Lung microvascular endothelial cell (primary cell): ENCODE results near the gene SCNN1B. TPM values are rescaled to one million over a fixed set of nuclear protein-coding genes. Genes with fewer than 3 reads are reported as not detected.

Source experiments
- DNase-seq, 2 donors: peaks; one replicate each; pipeline versions ENCODE4 v3.0.0 to v3.0.0-alpha.2; 2010; ENCODE audit warnings: low read depth in 2 of 2
- total RNA-seq: library from RNA; depleted of rRNA; stranded (reverse); fragments of >200 nt; gene quantifications from 2 replicates; pipeline ENCODE4 v1.2.1, GENCODE V29; 2014

Gene SCNN1B
- total RNA-seq, 1 donor from 2014 or later, result 18.8 TPM

DNA sequence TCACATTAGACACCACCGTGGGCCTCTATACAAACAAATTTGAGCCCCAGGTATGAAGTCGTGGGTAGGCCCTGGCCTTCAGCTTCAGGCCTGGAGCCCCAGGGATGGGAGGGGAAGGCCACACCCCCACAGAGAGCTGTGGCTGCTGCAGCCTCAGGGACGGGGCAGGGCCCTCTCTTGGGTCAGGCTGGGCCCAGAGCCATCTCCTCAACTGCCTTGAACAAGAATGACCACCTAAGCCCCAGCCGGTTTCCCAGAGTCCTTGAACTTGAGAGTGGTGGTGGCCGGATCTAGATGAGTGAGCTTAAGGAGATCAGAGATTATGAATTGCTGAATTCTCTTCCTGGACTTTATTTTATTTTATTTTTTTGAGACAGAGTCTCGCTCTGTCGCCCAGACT is 18.6 kb downstream of the SCNN1B start:
- no peak for DNase-seq

DNA sequence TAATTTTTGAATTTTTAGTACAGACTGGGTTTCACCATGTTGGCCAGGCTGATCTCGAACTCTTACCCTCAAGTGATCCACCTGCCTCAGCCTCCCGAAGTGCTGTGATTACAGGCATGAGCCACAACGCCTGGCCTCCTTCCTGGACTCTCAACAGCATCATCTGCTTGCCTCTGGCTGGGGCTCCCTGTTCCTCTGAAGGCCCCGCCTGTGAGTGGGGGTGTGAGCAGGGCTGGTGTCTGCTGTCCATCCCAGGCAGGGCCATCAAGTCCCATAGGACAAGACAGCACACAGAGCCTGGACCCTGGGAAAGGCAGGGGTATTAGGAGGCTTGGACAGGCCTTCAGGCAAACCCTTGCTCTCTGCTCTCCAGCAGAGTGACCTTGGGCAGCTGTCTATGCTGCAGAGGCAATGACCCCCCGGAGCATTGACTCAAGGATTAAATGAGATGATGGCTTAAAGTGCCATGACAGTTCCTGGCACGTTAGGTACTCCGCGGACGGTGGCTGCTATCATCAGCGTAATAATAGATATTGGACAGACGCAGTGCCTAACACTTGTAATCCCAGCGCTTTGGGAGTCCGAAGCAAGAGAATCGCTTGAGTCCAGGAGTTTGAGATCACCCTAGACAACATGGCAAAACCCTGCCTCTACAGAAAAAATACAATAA is 19.2 kb downstream of the SCNN1B start:
- DNase-seq, result no peak

DNA sequence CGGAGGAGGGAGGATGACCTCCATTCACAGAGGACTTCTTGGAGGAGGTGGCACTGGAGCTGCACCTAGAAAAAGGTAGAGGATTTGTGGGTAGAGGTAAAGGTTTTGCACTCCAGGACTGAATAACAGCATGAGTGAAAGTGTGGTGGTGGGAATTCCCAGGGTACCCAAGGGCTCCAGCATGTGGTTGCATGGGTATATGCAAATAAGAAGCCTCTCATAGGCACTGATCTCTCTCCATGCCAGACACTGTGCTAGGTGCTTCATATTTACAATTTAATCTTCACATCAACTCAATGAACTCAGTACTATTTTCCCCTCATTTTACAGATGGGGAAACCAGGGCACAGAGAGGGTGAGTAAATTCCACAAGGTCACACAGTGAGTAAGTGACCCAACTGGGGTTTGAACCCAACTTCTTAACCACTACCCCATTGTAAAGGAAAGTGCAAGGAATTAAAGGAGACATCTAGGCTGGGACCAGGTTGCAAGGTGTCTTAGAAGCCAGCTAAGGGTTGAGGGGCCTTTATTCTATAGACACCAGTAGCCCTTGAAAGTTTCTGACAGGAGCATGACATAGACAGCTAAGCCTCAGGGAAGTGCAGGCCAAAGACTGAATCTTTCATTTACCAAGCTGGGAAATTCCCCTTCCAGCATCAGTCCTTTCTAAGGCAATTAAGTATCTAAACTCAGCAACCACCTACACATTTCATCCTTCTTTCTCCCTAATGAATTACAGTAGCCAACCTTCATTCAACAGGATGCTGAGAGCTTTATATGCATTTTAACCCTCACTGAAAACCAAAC is 21.3 kb downstream of the SCNN1B start:
- no peak for DNase-seq

DNA sequence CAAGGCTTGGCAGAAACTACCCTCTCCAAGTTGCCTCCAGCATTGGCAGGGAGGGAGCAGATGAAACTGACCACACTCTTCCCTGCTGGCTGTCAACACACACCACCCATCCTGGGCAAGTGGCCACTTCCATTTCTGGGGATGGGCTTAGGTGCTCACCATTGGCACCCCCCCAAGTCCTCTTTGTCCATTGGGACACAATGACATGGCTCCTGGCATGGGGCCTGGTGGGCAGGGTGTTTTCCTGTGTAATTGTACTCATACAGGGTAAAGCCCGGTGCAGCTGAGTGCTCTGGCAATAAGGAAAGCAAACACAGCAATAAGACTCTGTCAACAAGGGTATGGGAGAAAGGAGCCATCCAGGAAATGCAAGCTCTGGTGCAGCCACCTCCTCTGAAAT is 22.6 kb downstream of the SCNN1B start:
- DNase-seq, result peak in 1 of 2 donors; percentile 52

DNA sequence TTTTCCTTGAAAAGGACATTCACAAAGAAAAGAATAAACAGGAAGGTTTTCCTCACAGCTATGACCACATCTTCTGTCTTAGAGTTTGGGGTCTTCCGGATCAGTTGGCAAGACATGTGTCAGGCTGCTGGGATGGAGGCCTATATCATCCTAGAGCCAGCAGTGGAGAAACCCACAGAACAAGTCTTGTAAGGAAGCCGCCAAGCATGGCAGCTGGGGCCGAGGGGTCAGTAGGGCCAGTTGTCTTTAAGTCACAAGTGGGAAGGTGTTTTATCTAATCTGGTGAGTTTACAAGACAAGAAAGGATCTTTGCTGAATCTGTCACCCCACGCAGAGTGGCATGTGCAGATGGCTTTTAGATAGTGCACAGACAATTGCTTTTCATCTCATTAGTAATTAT is 25.7 kb downstream of the SCNN1B start:
- no peak for DNase-seq

DNA sequence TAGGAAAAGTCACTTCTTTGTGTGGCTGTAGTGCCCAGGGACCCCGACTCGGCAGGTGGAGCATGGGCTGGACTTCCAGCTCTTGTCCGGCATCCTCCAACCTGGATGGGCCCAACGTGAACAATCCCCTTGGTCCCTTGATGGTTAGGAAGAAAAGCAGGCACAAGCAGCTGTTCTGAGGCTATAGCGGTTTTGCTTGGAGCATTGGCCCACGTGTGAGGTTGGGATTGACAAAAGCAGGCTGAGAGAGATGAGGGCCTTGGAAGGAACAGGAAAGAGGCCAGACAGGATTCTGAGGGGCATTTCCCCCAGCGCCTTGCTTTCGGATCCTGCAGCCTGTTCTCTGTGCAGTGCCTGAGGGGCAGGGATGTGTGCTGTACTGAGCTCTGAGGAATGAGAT is 28.1 kb downstream of the SCNN1B start:
- no peak for DNase-seq

DNA sequence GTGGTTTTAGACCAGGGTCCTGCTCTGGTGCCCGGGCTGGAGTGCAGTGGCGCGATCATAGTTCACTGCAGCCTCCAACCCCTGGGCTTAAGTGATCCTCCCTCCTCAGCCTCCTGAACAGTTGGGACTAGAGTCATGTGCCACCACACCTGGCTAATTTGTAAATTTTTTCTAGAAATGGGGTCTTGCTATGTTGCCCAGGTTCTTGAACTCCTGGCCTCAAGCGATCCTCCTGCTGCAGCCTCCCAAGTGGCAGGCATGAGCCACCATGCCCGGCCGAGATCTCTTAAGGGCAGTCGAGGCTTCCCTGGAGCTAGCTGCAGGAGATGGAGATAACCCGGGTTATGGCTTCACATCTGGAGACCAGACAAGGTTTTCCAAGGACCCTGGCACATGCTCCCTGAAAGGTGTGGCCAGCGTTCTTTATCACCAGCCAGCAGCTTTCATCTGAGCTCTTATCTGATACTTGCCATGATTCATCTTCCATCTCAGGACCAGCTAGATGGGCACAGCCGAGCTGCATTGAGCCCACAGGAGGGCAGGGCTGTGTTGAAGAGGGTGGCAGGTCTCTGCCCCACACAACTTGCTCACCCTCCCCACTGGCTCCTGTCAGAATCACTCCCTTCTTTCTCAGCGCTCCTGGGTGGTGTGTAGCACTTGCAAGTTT is 28.6 kb downstream of the SCNN1B start:
- DNase-seq, result no peak

DNA sequence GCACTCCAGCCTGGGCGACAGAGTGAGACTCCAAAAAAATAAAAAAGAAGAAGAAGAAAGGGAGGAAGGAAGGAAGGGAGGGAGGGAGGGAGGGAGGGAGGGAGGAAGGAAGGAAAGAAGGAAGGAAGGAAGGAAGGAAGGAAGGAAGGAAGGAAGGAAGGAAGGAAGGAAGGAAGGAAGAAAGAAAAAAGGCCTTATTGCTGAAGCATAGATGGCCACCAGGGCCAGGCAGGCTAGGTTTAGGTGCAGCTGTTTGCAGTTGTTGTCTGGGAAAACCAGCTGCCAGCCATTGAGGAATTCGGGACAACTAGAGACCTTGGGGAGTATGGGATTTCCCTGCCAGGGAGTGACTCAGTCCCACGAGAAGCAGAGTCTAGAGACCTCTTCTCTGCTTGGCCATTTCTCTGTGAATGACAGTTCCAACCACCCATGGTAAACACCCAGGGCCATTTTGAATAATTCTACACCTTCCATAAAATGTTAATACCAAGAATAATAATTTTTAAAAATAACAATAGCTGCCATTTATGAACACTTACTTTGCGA is 31.0 kb downstream of the SCNN1B start:
- DNase-seq, result no peak

DNA sequence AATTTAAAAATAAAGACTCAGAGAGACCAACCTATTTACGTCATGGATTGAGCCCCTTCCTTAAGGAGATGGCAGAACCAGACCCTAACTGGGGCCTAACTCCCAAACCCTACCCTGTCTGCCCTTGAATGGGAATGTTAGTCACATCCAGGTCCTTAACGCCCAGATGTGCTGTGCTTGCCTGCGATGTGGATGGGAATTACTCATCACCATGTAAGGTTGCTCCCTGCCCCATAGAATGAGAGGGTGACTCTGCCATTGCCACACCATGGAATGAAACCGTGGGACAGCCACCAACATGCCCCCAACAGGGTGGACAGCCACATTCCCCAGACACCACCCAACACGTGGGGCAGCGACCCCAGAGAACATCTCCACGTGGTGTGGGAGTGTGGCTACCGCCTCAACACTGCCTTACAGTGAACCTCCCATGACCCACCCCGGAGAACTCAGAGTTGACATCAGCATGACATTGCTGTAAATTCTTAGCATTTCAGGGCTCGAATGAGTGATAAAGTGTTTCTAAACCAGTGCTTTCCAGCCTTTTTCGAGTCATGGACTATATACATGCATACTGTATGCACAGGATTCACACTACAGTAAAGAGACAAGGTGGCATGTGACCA is 31.8 kb downstream of the SCNN1B start:
- no peak for DNase-seq

DNA sequence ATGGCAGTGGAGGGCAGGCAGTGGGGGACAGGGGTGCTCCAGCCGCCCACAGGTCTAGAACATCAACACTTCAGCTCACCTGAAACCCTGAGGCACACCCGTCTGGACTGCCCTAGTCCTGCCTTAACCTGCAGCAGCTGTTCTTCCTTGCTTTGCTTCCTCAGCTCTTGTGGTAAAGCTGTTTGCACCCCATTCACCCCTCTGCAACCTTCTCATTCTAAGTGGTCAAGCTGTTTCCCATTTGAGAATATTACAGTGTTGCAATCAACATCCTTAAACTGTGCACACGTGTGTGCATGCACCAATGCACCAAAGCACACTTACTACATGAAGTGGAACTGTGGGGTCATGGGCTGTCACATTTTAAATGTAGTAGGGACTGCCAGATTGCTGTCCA is 32.4 kb downstream of the SCNN1B start:
- DNase-seq, result no peak

DNA sequence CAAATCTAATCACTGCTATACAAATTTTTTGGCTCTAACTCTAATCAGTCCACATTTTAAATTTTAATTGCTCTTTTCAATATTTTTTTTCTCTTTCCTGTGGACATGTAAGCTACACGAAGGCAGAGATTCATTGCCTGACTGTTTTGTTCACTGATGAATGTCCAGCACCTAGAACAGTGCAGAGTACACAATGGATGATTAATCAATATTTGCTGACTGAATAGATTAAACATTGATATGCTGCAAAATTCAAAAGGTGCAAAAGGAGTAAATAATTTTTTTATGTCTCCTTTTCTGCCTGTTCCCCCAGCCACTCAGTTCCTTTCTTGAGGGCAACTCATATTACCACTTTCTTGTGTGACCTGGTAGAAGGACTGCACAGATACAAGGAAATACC is 32.8 kb downstream of the SCNN1B start:
- no peak for DNase-seq

DNA sequence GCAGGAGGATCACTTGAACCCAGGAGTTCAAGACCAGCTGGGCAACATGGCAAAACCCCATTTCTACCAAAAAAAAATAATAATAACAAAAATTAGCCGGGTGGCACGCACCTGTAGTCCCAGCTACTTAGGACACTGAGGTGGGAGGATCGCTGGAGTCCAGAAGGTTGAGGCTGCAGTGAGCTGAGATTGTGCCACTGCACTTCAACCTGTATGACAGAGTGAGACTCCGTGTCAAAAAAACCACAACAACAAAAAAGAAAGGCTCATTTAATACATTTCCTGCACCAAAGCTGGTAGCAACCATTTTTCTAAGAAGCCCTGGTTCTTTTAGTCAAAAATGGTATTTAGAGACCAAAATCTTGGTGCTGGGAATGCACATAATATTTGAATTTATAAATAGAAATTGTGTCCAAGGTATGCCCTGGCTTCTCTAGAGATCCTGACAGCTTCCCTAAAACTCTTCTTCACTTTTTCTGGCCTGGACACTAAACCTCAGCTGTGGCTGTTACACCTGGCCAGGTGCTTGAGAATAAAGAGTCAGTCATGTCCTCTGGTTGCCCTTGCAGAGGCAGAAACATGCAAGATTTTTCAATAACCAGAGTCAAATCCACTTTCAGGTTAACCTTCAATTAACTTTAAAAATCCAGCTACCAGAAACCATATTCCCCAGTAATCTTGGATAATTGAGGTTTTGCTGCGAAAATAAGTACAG is 35.9 kb downstream of the SCNN1B start:
- no peak for DNase-seq

DNA sequence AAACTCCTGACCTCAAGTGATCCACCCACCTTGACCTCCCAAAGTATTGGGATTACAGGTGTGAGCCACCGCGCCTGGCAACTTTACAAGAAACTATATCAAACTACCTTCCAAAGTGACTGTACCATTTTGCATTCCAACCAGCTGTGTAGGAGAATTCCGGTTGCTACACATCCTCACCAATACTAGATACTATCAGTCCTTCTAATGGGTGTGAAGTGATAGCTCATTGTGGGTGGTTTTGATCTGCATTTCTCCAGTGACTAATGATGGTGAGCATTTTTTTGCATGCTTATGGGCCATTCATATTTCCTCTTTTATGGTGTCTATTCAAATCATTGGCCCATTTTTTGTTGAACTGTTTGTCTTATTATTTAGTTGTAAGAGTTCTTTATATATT is 37.7 kb downstream of the SCNN1B start:
- DNase-seq, result no peak

DNA sequence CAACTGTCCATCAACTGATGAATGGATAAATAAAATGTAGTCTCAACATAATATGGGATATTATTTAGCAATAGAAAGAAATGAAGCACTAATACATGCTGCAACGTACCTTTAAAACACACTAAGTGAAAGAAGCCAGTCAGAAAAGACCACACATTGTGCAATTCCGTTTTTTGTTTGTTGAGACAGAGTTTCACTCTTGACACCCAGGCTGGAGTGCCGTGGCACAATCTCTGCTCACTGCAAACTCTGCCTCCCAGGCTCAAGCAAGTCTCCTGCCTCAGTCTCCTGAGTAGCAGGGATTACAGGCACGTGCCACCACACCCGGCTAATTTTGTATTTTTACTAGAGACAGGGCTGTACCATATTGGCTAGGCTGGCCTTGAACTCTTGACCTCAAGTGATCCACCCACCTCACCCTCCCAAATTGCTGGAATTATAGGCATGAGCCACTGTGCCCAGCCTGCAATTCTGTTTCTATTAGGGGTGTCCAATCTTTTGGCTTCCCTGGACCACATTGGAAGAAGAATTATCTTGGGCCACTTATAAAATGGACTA is 40.1 kb downstream of the SCNN1B start:
- no peak for DNase-seq

DNA sequence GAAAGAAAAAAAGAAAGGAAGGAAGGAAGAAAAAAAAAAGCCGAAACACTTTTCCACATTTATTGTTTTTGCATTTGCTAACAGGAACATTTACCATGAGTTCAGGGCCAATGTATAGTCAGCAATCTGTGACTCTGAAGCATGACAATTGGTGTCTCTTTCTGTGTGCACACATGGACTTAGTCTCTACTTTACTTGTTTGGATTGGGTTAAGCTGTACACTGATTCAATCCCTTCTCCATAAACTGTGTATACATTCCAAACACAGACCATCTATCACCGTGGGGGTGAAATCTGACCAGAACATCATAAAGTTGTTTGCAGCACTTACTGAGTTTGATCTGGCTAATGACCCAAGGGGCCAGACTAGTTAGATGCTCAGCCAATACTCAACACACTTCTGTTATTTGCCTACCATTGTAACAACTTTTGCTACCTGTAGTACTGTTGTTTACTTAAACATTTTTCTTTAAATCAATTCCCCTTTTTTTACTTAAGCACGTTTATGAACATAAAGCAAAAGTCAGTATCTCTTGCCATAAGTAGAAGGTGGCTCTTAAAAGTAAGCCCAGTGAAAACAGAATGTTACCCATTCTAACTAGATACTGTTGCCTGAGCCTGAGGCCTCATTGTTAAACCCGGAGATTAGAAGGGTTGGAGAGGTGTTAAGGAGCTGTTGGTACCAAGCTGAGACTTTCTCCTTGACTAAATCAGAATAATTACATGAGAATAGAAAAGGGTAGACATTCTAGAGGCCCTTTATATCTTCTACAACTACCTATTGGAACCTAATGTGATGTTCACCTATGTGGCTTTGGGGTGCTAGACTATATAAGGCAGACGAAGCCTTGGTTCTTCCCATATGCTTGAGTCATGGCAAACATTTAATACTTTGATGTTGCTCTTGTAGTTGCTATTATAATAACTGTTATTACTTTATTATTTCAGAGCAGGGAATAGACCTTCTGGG is 41.8 kb downstream of the SCNN1B start:
- DNase-seq, result no peak

DNA sequence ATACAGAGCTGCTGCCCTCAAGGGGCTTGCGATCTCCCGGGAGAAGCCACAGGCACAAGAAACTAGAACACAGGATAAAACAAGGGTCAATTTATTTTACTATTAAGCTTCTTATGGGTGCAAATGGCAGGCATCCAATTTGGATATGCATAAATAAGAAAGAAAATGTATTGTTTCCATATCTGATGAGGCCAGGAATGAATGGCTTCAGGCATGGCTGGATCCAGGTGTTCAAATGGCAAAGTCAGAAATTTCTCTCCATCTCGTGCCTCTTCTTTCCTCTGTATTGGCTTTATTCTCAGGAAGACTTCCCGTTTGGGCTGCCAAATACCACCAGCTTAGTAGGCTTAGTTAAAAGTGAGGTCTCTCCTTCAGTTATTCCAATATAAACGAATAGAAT is 43.1 kb downstream of the SCNN1B start:
- DNase-seq, result no peak

DNA sequence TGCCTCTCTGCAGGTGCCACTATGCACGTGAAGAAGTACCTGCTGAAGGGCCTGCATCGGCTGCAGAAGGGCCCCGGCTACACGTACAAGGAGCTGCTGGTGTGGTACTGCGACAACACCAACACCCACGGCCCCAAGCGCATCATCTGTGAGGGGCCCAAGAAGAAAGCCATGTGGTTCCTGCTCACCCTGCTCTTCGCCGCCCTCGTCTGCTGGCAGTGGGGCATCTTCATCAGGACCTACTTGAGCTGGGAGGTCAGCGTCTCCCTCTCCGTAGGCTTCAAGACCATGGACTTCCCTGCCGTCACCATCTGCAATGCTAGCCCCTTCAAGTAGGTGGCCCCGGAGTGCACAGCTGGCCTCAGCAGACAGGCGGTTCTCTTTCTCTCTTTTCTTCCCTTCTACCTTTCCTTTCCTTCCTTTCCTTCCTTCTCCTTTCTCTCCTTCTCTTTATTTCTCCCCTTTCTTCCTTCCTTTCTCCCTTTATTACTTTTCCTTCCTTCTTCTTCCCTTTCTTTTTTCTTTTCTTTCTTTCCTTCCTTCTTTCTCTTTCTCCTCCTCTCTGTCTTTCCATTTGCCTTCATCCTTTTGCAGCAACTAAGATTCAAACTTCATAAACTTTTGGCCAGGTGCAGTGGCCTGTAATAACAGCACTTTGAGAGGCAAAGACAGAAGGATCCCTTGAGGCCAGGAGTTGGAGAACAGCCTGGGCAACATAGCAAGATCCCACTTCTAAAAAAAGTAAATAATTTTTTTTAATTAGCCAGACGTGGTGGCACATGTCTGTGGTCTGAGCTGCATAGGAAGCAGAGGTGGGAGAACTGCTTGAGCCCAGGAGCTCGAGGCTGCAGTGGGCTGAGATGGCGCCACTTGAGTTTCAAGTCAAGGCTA is 46.7 kb downstream of the SCNN1B start:
- DNase-seq, result peak in 1 of 2 donors; percentile 24

DNA sequence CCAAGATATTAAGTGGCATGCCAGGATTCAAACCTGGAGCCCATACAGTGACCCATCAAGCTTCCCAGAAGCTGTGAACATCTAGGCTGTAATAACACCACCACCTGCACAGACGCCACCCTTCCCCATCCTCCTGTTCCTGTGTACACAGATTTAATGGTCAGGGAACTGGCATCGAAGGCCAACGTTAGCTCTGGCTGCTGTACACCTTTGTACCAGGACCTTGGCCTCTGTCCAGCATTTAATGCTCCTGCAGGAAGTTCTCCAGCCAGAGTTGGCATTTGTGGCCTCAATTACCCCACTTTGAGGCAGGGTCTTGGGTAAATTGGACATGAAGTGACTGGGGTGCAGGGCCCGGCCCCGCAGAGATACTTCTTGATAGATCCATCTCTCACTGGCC is 49.3 kb downstream of the SCNN1B start:
- no peak for DNase-seq

DNA sequence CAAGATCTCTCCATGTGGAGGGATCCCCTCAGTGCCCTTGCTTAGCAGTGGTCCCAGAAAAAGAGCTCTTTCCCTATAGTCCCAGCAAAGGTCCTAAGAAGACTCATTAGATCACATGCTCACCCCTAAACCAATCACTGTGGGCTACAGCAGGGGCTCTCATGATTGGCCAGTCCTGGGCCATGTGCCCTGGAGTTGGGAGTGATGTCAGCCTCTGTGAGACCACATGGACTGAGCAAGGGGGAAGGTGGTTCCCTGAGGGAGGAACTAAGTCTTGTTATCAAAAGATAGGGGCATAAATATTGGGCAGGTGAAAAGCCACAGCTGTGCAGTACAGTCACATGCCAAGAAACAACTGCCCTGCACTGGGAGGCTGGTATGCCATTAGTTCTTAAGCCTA is 51.3 kb downstream of the SCNN1B start:
- no peak for DNase-seq
